Tibial nerve (tissue), 4 donors: Measurements from ENCODE around the gene SLC43A3. TPM values are rescaled to one million over a fixed set of nuclear protein-coding genes. Genes with fewer than 3 reads are reported as not detected.
"Not testable (repeated sequence)": the region's sequence is repeated elsewhere in the genome, so short reads cannot be mapped to it uniquely, and the experiment has no call there.

Experiments used
- DNase-seq, 2 donors: peaks; one replicate each; pipeline ENCODE4 v3.0.0-alpha.2; 2019; ENCODE audit warnings: low spot score in 2 of 2
- H3K27ac ChIP-seq, 4 donors: fragments of 200-600 bp; sonication (generic) in 3 of 4; one replicate each; pipeline ENCODE4 v1.5.1; 2017 to 2019; ENCODE audit warnings: mild to moderate bottlenecking in 1 of 4
- H3K27me3 ChIP-seq, 2 donors: fragments of 200-600 bp; sonication (generic) in 1 of 2; one replicate each; pipeline versions ENCODE4 v1.5.1 to v1.6.0; 2017 to 2019
- H3K36me3 ChIP-seq, 3 donors: fragments of 200-600 bp; sonication (generic); one replicate each; pipeline ENCODE4 v1.5.1; 2018 to 2019
- H3K4me1 ChIP-seq, 4 donors: fragments of 200-600 bp; sonication (generic) in 3 of 4; one replicate each; pipeline ENCODE4 v1.5.1; 2017 to 2019
- H3K4me3 ChIP-seq, 4 donors: fragments of 200-600 bp; sonication (generic) in 3 of 4; one replicate each; pipeline ENCODE4 v1.5.1; 2017 to 2019; ENCODE audit warnings: mild to moderate bottlenecking in 1 of 4, moderate library complexity in 1 of 4
- H3K9me3 ChIP-seq, 4 donors: fragments of 200-600 bp; sonication (generic) in 3 of 4; one replicate each; pipeline ENCODE4 v1.5.1; 2017 to 2019
- EP300 ChIP-seq, 2 donors: sonication (generic); formaldehyde crosslinking; IDR thresholded peaks; one replicate each; pipeline ENCODE4 v1.6.1; 2017; ENCODE audit warnings: antibody characterized with exemption in 2 of 2, mild to moderate bottlenecking in 1 of 2
- POLR2A ChIP-seq, 2 donors: fragments of 450-650 bp; IDR thresholded peaks; one replicate each; pipeline ENCODE4 v1.6.1; 2017; ENCODE audit warnings: antibody characterized with exemption in 2 of 2, mild to moderate bottlenecking in 2 of 2, moderate library complexity in 2 of 2
- WGBS, 2 donors: methylation state at CpG; one replicate each; pipeline ENCODE4 v1.1.5; 2018; 5-methylcytosine and 5-hydroxymethylcytosine counted together
- total RNA-seq, 4 donors: library from RNA; depleted of rRNA; stranded (reverse); fragments of >200 nt; gene quantifications; one replicate each; pipeline ENCODE4 v1.1.0, GENCODE V29; 2016
- TF ChIP-seq, protein P1 (sequence below), 5 experiments: fragments of 200-600 bp in 3 of 5; fragments of 450-650 bp in 2 of 5; sonication (generic) in 3 of 5; IDR thresholded peaks; one replicate each; pipeline ENCODE4 v1.5.1; 2016 to 2019; ENCODE audit warnings: antibody characterized with exemption in 5 of 5, mild to moderate bottlenecking in 3 of 5, moderate library complexity in 2 of 5

SLC43A3 gene
- total RNA-seq, 4 donors from 2014 or later = 42.2 to 110 (median 94.7) TPM

- H3K9me3 ChIP-seq = no peaks in the 10 kb centered on the region
- peak overlapping the region in 2 of 4 donors; percentile 50 to 54 for H3K27ac ChIP-seq
- peaks cover 0 to 17% (median 0%) of the 10 kb centered on the region in 4 donors for H3K4me1 ChIP-seq
- TF ChIP-seq, protein P1, sequence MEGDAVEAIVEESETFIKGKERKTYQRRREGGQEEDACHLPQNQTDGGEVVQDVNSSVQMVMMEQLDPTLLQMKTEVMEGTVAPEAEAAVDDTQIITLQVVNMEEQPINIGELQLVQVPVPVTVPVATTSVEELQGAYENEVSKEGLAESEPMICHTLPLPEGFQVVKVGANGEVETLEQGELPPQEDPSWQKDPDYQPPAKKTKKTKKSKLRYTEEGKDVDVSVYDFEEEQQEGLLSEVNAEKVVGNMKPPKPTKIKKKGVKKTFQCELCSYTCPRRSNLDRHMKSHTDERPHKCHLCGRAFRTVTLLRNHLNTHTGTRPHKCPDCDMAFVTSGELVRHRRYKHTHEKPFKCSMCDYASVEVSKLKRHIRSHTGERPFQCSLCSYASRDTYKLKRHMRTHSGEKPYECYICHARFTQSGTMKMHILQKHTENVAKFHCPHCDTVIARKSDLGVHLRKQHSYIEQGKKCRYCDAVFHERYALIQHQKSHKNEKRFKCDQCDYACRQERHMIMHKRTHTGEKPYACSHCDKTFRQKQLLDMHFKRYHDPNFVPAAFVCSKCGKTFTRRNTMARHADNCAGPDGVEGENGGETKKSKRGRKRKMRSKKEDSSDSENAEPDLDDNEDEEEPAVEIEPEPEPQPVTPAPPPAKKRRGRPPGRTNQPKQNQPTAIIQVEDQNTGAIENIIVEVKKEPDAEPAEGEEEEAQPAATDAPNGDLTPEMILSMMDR (IDR thresholded peaks at IDR 0.05) = no peak
- TF ChIP-seq POLR2A (IDR thresholded peaks at IDR 0.05) (no peak), EP300 (IDR thresholded peaks at IDR 0.05) (no peak)
- H3K27me3 ChIP-seq = no peaks in the 10 kb centered on the region
- 72 to 81% methylated on average over 9 of the region's 9 CpGs for WGBS, 2 donors
- DNase-seq = no peak
- H3K36me3 ChIP-seq = peaks cover 0 to 77% (median 0%) of the 10 kb centered on the region in 3 donors
- no peak overlapping the region for H3K4me3 ChIP-seq
These were observed 19.7 kb downstream of the SLC43A3 start for GRCh38 chr11:57407010-57407920.

DNA sequence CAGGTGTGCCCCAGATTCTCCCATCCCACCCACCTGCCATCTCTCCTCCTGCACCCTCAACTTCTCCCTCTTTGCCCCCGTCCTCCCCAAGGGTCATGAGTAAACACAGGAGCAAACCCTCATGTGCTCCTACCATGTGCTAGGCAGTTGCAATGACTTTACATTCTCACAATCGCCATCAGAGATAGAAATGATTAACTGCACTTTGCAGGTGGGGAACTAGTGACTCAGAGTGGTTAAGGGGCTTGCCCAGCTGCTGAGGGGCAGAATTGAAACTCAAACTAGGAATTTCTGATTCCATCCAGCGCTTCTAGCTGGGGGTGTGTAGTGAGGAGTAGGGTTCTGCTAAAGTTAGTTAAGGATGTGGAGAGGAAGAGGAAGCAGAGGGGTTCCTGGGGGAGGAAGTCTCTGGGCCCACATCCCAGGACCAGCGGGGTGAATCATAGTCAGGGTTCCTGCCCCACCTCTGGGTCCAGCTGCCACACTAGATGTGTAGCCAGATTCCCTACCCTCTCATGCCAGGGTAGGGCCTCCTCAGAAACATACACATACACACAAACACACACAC is 20.5 kb downstream of the SLC43A3 start:
- peaks cover 0 to 17% (median 0%) of the 10 kb centered on the region in 4 donors for H3K4me1 ChIP-seq
- DNase-seq = peak in 1 of 2 donors; percentile 13

DNA sequence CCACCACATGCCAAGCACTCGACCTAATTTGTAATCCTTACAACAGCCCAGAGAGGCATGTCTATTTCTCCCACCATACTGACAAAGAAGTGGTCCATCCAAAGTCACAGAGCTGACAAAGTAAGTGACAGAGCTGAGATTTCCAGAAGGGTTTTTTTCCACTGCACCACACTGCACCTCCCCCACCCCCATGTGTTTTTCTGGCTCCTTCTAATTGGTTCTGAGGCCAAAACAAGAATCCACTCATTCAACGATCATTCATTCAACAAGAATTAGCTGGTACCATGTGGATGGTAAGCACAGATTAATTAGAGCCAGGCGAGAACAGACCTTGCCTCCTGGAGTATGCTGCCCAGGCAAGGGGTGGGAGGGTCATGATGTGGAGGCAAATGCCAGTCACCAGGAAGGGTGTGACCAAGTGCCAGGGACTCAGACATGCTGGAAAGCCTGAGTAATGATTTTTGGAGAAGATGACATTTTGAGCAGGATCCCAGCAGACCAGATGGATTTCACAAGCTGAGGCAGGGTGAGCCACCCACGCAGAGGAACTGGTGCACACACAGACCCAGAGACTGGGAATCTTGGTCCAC is 21.6 kb downstream of the SLC43A3 start:
- no peak for TF ChIP-seq POLR2A (IDR thresholded peaks at IDR 0.05)
- no peak for TF ChIP-seq EP300 (IDR thresholded peaks at IDR 0.05)
- TF ChIP-seq, protein P1 (IDR thresholded peaks at IDR 0.05) = no peak
- peaks cover 0 to 17% (median 0%) of the 10 kb centered on the region in 4 donors for H3K4me1 ChIP-seq
- H3K36me3 ChIP-seq = peaks cover 0 to 61% (median 0%) of the 10 kb centered on the region in 3 donors
- whole genome bisulfite sequencing, 2 donors = 85 to 88% methylated on average over 4 of the region's 4 CpGs
- no peak for DNase-seq
- H3K27ac ChIP-seq = no peak overlapping the region
- no peaks in the 10 kb centered on the region for H3K27me3 ChIP-seq
- H3K4me3 ChIP-seq = no peak overlapping the region
- no peaks in the 10 kb centered on the region for H3K9me3 ChIP-seq

More for the DNA sequence above, 20.5 kb downstream of the SLC43A3 start:
- Histone ChIP-seq H3K27ac (peak overlapping the region in 2 of 4 donors; percentile 50 to 54), H3K36me3 (peaks cover 0 to 69% (median 0%) of the 10 kb centered on the region in 3 donors), H3K9me3 (no peaks in the 10 kb centered on the region), H3K4me3 (no peak overlapping the region), H3K27me3 (no peaks in the 10 kb centered on the region)
- TF ChIP-seq POLR2A (IDR thresholded peaks at IDR 0.05) = no peak
- 69 to 72% methylated on average over 4 of the region's 4 CpGs for WGBS, 2 donors

DNA sequence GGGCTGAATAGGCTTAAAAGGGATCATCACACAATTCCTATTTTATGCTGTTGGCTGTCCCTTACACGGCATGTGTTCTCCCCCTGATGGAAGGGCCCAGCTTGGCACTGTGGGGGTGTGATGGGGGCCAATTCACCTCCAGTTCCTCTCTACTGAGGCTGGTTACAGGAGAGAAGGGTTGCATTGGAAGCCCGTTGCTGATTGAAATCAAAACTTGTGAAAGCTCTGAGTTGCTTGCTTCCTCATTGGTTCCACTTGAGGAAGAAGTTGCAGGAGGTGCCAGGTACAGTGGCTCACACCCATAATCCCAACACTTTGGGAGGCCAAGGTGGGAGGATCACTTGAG is 23.1 kb downstream of the SLC43A3 start:
- Histone ChIP-seq H3K27me3 (no peaks in the 10 kb centered on the region), H3K27ac (no peak overlapping the region), H3K36me3 (peaks cover 0 to 45% (median 0%) of the 10 kb centered on the region in 3 donors), H3K4me1 (peaks cover 0 to 17% (median 0%) of the 10 kb centered on the region in 4 donors), H3K9me3 (no peaks in the 10 kb centered on the region), H3K4me3 (no peak overlapping the region)
- 79 to 88% methylated on average over 2 of the region's 2 CpGs for WGBS, 2 donors
- DNase-seq = no peak
- TF ChIP-seq EP300 (IDR thresholded peaks at IDR 0.05) = no peak
- TF ChIP-seq POLR2A (IDR thresholded peaks at IDR 0.05) = no peak
- TF ChIP-seq, protein P1 (IDR thresholded peaks at IDR 0.05) = no peak

- DNase-seq, H3K27me3 ChIP-seq, H3K4me3 ChIP-seq, H3K27ac ChIP-seq, H3K9me3 ChIP-seq: not testable (repeated sequence)
- H3K4me1 ChIP-seq = peaks cover 0 to 17% (median 0%) of the 10 kb centered on the region in 4 donors
- peaks cover 0 to 40% (median 0%) of the 10 kb centered on the region in 3 donors for H3K36me3 ChIP-seq
- WGBS, 2 donors = 83 to 86% methylated on average over 6 of the region's 6 CpGs
These were observed 23.7 kb downstream of the SLC43A3 start for GRCh38 chr11:57403003-57403801.
